ENCODE measurements around the gene HAPLN1. TPM values are rescaled to one million over a fixed set of nuclear protein-coding genes. Genes with fewer than 3 reads are reported as not detected.

HAPLN1 gene
- total and polyA plus RNA-seq, 10 of the 15 experiments (the other 5 are each of a cell fraction or from before 2014, with no cell fraction given) = 0.05 to 0.21 (median 0.17) TPM; not detected in 2

DNA sequence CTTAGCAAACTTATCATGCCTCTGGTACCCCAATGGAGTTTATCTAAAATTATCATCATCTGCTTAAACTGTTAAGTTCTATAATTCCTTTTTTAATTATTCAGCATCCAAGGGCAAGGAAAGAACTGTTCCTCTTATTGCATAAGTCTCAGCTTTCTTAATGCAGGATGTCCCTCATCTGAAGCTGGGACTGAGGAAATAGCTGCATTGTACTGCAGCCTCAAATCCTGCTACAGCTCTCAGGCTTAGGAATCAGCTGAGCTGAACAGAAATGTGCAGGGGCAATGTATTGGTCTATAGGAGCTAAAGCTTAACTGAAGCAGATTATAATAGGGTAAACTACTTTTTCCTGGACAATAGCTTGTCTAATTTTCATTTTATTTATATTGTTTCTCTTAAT, 48.0 kb downstream of the HAPLN1 start:
- ChIA-PET RAD21 (ENCODE audit: unreplicated experiment) (no interaction called here), CTCF (interaction anchor here (0.7 to 1.3 kb wide), 3 partner anchors 28 to 1769 kb away, joined by 3 read pairs; no protein-coding TSS in a partner anchor), SMC1A (ENCODE audit: uncharacterized antibody, unreplicated experiment) (interaction anchor here (0.8 to 1.2 kb wide), 2 partner anchors 8 to 10 kb away, joined by 3 read pairs; no protein-coding TSS in a partner anchor), POLR2A (no interaction called here)
- no peak for DNase-seq (ENCODE audit: low read depth, low spot score)
- FAIRE-seq = no peak
- Histone ChIP-seq H3K27ac (ENCODE audit: control insufficient read depth, insufficient read depth) (no peak overlapping the region), H3K27me3 (replicated peaks in 1 of 2; ENCODE audit: control insufficient read depth in 2 of 2, insufficient read depth in 2 of 2, low read length in 1 of 2) (no peaks in the 10 kb centered on the region), H3K4me1 (ENCODE audit: control insufficient read depth, insufficient read depth, low read length) (no peaks in the 10 kb centered on the region), H3K4me2 (ENCODE audit: control insufficient read depth, insufficient read depth) (no peak overlapping the region), H4K20me1 (ENCODE audit: control insufficient read depth, insufficient read depth) (no peaks in the 10 kb centered on the region), H3K36me3 (ENCODE audit: control insufficient read depth in 2 of 2, insufficient read depth in 2 of 2, low read length in 1 of 2) (no peaks in the 10 kb centered on the region), H2AFZ (ENCODE audit: control insufficient read depth, low read depth, low read length) (no peak overlapping the region), H3K9me3 (replicated peaks; ENCODE audit: control insufficient read depth, insufficient read depth, low read length) (no peaks in the 10 kb centered on the region), H3K4me3 (no peak overlapping the region), H3K9ac (ENCODE audit: control insufficient read depth, insufficient read depth, low read length) (no peak overlapping the region), H3K79me2 (ENCODE audit: control insufficient read depth, insufficient read depth, low read length) (no peaks in the 10 kb centered on the region)
- TF ChIP-seq, protein P1, sequence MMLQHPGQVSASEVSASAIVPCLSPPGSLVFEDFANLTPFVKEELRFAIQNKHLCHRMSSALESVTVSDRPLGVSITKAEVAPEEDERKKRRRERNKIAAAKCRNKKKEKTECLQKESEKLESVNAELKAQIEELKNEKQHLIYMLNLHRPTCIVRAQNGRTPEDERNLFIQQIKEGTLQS (IDR thresholded peaks at IDR 0.05; ENCODE audit: borderline replicate concordance, extremely low read depth, low read depth, low read length) = no peak
- no TSS peak for BruUV-seq (replicated peaks)
- in situ Hi-C loops (cut with MboI) (no loop called here), intact Hi-C loops (cut with micrococcal nuclease; ENCODE audit: unreplicated experiment) (no loop called here)
- no peak for ATAC-seq

DNA sequence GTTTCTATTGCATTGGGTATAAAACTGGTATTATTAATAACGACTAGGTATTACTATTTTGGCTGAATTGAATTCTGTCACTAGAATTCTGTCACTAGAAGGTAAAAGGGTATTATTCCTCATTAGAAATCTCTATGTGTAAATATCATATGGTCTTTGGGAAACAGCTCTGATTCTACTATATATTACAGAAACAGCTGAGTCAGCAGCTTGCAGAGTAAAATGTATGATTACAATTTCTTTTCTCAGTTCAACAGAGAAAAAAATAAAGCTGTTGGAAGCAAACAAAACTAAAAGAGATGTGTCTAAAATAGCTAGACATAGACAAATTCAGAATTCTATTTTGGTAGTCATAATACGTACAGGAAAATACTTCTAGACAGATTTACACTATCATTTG, 48.5 kb downstream of the HAPLN1 start:
- no TSS peak for BruUV-seq (replicated peaks)
- H3K9me3 ChIP-seq (replicated peaks; ENCODE audit: control insufficient read depth, insufficient read depth, low read length) = no peaks in the 10 kb centered on the region
- ATAC-seq (no peak), FAIRE-seq (no peak), DNase-seq (ENCODE audit: low read depth, low spot score) (no peak)
- no peak overlapping the region for H3K4me3 ChIP-seq
- no peaks in the 10 kb centered on the region for H3K79me2 ChIP-seq (ENCODE audit: control insufficient read depth, insufficient read depth, low read length)
- ChIA-PET RAD21 (ENCODE audit: unreplicated experiment) (no interaction called here), CTCF (interaction anchor here (0.8 to 1.4 kb wide), 4 partner anchors 11 to 1770 kb away, joined by 3 to 4 read pairs (median 3); no protein-coding TSS in a partner anchor), POLR2A (no interaction called here), SMC1A (ENCODE audit: uncharacterized antibody, unreplicated experiment) (interaction anchor here (1.2 kb wide), 1 partner anchor 8 kb away, joined by 3 read pairs; no protein-coding TSS in a partner anchor)
- in situ Hi-C loops (cut with MboI) (no loop called here), intact Hi-C loops (cut with micrococcal nuclease; ENCODE audit: unreplicated experiment) (no loop called here)
- TF ChIP-seq SMC3 (IDR thresholded peaks at IDR 0.05; ENCODE audit: borderline replicate concordance, low read length) (no peak), TARDBP (IDR thresholded peaks at IDR 0.05; ENCODE audit: borderline replicate concordance) (no peak)
- TF ChIP-seq, protein P2, sequence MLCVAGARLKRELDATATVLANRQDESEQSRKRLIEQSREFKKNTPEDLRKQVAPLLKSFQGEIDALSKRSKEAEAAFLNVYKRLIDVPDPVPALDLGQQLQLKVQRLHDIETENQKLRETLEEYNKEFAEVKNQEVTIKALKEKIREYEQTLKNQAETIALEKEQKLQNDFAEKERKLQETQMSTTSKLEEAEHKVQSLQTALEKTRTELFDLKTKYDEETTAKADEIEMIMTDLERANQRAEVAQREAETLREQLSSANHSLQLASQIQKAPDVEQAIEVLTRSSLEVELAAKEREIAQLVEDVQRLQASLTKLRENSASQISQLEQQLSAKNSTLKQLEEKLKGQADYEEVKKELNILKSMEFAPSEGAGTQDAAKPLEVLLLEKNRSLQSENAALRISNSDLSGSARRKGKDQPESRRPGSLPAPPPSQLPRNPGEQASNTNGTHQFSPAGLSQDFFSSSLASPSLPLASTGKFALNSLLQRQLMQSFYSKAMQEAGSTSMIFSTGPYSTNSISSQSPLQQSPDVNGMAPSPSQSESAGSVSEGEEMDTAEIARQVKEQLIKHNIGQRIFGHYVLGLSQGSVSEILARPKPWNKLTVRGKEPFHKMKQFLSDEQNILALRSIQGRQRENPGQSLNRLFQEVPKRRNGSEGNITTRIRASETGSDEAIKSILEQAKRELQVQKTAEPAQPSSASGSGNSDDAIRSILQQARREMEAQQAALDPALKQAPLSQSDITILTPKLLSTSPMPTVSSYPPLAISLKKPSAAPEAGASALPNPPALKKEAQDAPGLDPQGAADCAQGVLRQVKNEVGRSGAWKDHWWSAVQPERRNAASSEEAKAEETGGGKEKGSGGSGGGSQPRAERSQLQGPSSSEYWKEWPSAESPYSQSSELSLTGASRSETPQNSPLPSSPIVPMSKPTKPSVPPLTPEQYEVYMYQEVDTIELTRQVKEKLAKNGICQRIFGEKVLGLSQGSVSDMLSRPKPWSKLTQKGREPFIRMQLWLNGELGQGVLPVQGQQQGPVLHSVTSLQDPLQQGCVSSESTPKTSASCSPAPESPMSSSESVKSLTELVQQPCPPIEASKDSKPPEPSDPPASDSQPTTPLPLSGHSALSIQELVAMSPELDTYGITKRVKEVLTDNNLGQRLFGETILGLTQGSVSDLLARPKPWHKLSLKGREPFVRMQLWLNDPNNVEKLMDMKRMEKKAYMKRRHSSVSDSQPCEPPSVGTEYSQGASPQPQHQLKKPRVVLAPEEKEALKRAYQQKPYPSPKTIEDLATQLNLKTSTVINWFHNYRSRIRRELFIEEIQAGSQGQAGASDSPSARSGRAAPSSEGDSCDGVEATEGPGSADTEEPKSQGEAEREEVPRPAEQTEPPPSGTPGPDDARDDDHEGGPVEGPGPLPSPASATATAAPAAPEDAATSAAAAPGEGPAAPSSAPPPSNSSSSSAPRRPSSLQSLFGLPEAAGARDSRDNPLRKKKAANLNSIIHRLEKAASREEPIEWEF (IDR thresholded peaks at IDR 0.05; ENCODE audit: insufficient replicate concordance, low read depth, low read length) = no peak
- H3K4me1 ChIP-seq (ENCODE audit: control insufficient read depth, insufficient read depth, low read length) = no peaks in the 10 kb centered on the region
- H3K27ac ChIP-seq (ENCODE audit: control insufficient read depth, insufficient read depth) = no peak overlapping the region
- H4K20me1 ChIP-seq (ENCODE audit: control insufficient read depth, insufficient read depth) = no peaks in the 10 kb centered on the region
- H3K9ac ChIP-seq (ENCODE audit: control insufficient read depth, insufficient read depth, low read length) = no peak overlapping the region
- H3K36me3 ChIP-seq (ENCODE audit: control insufficient read depth in 2 of 2, insufficient read depth in 2 of 2, low read length in 1 of 2) = no peaks in the 10 kb centered on the region
- H3K4me2 ChIP-seq (ENCODE audit: control insufficient read depth, insufficient read depth) = no peak overlapping the region
- no peaks in the 10 kb centered on the region for H3K27me3 ChIP-seq (replicated peaks in 1 of 2; ENCODE audit: control insufficient read depth in 2 of 2, insufficient read depth in 2 of 2, low read length in 1 of 2)
- 43% methylated on average over 2 of the region's 2 CpGs for WGBS (ENCODE audit: insufficient coverage, insufficient replicate concordance, low lambda C conversion rate, missing lambda C conversion rate)
- no peak overlapping the region for H2AFZ ChIP-seq (ENCODE audit: control insufficient read depth, low read depth, low read length)

Data from GM12878 (cell line).